CD4-positive, alpha-beta T cell treated with Interleukin-17A for 1 hour (primary cell): ENCODE data around the gene TOMM7.

Experiments
- DNase-seq: peaks from one replicate; pipeline ENCODE4 v3.0.0-alpha.2; 2020

TOMM7 gene

GRCh38 chr7:22822486-22823141, at the start of gene TOMM7:
TOMM7 (minus strand) TSS chr7:22822849; CDS start chr7:22822779, 70 bp downstream.
- peak; percentile 93 for DNase-seq

- peak; percentile 8 for DNase-seq
Measured at GRCh38 chr7:22872096-22872807, 49.6 kb upstream of the TOMM7 start.

- no peak for DNase-seq
Measured at GRCh38 chr7:22871661-22872060, 49.0 kb upstream of the TOMM7 start.

GRCh38 chr7:22868509-22868908, 45.9 kb upstream of the TOMM7 start:
- no peak for DNase-seq

- DNase-seq: no peak
Measured at GRCh38 chr7:22867589-22867988, 44.9 kb upstream of the TOMM7 start.

GRCh38 chr7:22867003-22867402, 44.4 kb upstream of the TOMM7 start:
- no peak for DNase-seq

GRCh38 chr7:22865602-22865960, 42.9 kb upstream of the TOMM7 start:
- DNase-seq: no peak

GRCh38 chr7:22864855-22865601, 42.4 kb upstream of the TOMM7 start:
- DNase-seq: no peak

GRCh38 chr7:22864301-22864700, 41.7 kb upstream of the TOMM7 start:
- DNase-seq: no peak

- DNase-seq: no peak
Measured at GRCh38 chr7:22863156-22863899, 40.7 kb upstream of the TOMM7 start.

- DNase-seq: no peak
Measured at GRCh38 chr7:22861576-22861975, 38.9 kb upstream of the TOMM7 start.

GRCh38 chr7:22860784-22861482, 38.3 kb upstream of the TOMM7 start:
- DNase-seq: peak; percentile 40

- DNase-seq: no peak
Measured at GRCh38 chr7:22860337-22860736, 37.7 kb upstream of the TOMM7 start.

GRCh38 chr7:22859641-22860290, 37.1 kb upstream of the TOMM7 start:
- DNase-seq: no peak

GRCh38 chr7:22858640-22859561, 36.3 kb upstream of the TOMM7 start:
- no peak for DNase-seq

- no peak for DNase-seq
Measured at GRCh38 chr7:22858274-22858639, 35.6 kb upstream of the TOMM7 start.

GRCh38 chr7:22856416-22856815, 33.8 kb upstream of the TOMM7 start:
- DNase-seq: no peak

- DNase-seq: no peak
Measured at GRCh38 chr7:22855049-22855392, 32.4 kb upstream of the TOMM7 start.

GRCh38 chr7:22854158-22855048, 31.8 kb upstream of the TOMM7 start:
- DNase-seq: peak; percentile 86

GRCh38 chr7:22853674-22854157, 31.1 kb upstream of the TOMM7 start:
- DNase-seq: peak; percentile 71
